Fibroblast of skin of scalp (primary cell): ENCODE measurements around the gene ADAMTS9. TPM values are rescaled to one million over a fixed set of nuclear protein-coding genes. Genes with fewer than 3 reads are reported as not detected.
A peak's percentile ranks its signal among the peaks of the same experiment; 100 is the strongest.

Experiments used
- DNase-seq: peaks from one replicate; pipeline ENCODE4 v3.0.0-alpha.2; 2013
- polyA plus RNA-seq, 2 experiments: library from polyadenylated mRNA; unstranded; fragments of 120-200 nt; gene quantifications; one replicate each; pipeline ENCODE4 v1.2.1, GENCODE V29; 2013; ENCODE audit not compliant: insufficient read length in 2 of 2

The ADAMTS9 gene
- 3.4 TPM for polyA plus RNA-seq (2013, experiment 1 of 2; ENCODE audit: insufficient read length)
- polyA plus RNA-seq (2013, experiment 2 of 2; ENCODE audit: insufficient read length), result 6.9 TPM

GRCh38 chr3:64687781-64688604, at the start of gene ADAMTS9:
Gene ADAMTS9, minus strand, starts transcription at chr3:64688000. Its CDS starts 343 bp downstream, at chr3:64687657.
- DNase-seq, result peak; percentile 83

DNA sequence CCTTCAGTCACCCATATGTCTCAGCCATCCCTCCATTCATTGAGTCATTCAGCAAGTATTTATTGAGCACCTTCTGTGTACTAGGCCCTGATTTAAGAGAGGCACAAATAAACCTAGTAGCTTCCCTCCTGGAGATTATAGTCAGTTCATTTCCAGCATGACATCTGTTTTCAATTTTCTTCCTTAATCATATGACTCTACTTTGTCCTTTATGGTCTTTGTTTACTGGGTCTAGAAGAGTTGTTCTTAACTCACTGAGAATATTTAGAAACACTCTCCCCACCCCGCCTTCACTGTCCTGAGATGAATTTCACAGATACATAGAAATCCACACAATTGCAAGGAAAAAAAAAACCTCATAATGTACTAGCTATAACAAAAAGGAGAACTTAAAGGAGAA, 44.8 kb upstream of the ADAMTS9 start:
- peak; percentile 35 for DNase-seq

DNA sequence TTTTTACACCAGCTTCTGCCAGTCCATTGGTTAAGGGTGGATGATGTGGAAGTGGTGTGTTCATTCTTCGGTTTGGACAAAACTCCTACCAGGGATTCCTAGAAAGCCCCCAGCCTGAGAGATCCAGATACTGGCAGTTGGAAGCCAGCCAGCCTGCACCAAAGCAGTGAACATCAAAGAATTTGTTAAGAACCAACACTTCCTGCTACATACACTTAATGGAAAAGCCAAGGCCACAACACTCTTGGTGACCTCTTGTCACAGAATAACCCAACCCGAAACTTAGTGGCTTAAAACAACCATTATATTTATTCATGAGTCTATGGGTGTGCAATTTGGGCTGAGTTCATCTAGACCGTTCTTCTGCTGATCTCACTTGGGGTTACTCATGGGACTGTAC, 42.9 kb upstream of the ADAMTS9 start:
- DNase-seq, result no peak

DNA sequence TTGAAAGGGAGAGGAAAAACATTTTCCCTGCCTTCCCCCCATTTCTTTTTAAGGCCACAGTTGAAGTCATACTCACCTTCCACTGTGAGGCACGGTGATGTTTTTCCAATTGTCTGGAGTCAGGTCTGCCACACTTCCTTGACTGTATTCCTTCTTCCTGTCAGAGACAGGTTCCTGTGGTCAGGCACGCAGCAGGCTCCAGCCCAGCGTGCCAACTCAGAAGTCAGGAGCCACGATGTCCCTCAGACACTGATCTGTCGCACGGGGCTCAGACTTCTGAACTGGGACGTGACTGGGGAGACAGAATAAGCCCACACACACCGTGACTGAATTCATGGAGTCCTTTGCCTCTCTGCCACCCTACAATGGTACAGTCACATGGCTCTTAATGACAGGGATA, 41.2 kb upstream of the ADAMTS9 start:
- no peak for DNase-seq

GRCh38 chr3:64728428-64728827, 40.6 kb upstream of the ADAMTS9 start:
- no peak for DNase-seq

GRCh38 chr3:64726414-64727090, 38.8 kb upstream of the ADAMTS9 start:
- DNase-seq, result no peak

DNA sequence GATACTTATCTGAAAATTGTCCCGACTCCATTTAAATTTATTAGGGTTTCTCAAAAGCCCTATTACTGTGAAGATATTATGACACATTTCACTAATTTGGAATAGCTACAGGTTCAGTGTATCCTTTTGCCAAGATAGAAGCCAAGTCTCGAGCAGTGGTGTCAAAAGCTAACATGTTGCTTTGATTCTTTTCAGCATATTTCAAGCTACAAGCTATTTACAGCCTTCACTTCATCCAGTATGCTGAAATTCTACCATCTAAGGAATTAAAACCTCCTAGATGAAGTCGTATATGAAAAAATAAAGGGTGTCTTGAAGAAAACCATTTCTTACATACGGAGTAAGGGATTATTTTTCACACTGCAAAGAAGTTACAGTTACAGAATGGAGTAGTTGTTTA, 31.2 kb upstream of the ADAMTS9 start:
- DNase-seq, result no peak

DNA sequence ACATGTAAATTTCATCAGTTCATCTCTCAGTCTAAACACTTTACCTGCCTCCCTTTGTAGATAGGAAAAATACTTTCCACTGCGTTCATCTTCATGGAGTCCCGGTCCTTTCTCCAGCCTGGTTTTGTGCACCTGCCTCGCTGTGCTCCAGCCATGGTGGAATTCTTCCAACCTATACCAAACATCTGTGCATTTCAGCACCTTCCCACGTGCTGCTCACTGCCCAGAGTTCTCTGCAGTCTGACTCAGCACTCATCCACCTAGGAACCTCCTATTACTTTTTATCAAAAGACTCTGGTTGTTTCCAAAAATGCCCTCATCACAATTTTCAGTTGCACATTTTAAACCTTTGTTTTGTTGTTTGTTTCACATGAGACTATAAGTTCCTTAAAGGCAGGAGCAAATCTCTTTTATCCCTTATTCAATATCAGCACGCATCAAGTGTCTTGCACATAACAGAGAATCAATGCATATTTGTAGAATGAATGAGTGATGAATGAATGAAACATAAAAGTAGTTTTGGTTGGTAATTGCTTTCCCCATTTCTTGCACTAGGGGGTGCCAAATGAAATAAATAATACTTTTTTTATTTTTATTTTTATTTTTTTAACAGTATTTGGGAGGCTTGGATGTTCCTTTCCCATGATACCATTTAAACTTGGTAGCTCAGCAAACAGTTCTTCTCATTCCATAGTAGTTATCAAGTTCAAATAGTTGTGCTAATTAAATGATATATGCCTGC, 30.2 kb upstream of the ADAMTS9 start:
- DNase-seq, result no peak

DNA sequence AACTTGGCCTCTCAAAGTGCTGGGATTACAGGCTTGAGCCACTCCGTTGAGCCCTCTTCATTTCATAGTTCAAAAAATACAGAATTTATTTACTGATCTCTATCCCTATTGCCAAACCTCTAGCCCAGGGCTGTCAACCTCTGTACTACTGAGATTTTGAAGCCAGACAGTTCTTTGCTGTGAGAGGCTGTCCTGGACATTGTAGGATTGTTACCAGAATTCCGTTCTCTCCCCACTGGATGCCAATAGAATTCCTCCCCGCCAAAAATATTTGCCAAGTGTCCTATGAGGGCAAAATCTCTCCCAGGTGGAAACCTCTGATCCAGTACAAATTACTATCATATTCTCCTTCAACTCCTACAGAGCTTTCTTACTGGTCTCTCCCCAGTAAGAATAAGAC, 29.6 kb upstream of the ADAMTS9 start:
- DNase-seq, result no peak

DNA sequence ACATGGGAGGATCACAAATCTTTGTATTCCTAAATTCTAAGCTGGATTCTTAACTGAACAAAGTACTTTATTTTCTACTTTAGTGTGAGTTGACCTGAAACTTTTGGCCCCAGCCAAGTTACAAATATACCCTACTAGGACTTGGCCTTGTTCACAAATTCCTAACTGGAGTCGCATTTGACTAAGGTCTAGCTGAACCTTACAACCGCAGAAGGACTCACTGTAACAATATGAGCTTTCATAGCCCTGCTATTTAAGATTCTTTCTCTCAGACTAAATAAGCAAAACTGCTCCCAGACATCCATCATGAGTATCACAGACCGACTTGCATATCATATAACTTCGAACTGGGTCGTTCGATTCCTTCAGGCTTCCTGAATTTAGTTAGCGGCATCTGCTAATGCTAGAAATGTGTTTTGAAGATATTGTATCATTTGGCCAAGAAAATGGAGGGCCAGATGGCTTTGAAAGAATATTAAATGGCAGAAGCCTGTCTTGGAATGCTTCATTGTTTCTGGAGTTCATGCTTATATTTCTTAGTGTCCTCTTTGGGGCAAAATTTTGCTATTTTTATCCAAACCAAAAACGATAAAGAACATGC, 28.4 kb upstream of the ADAMTS9 start:
- DNase-seq, result no peak

DNA sequence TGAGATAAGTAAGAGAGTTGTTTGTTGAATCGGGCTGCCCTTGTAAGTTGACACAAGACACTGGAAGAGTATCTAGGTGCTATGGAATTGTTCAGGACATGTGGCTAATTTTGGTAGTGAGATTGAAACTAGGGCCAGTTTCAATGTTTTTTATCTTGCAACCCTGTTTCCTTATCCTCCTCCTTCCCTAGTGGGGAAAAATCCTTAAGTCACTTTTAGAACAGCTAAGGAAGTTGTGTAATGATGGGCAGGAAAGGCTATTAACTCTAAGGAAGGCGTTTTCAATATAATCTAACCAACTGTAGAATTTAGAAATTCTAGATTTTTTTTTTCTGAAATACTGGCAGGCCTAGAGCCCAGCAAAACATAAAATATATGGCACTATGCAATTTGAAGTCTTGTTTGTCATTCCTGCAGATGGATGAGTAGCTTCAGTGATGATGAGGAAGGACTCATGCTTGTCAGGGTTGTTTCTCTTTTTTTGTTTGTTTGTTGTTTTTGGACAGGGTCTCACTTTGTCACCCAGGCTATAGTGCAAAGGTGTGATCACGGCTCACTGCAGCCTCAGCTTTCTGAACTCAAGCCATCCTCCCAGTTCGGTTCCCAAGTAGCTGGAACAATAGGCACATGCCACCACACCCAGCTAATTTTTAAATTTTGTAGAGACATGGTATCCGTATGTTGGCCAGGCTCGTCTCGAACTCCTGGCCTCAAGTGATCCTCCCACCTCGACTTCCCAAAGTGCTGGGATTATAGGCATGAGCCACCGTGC, 27.6 kb upstream of the ADAMTS9 start:
- no peak for DNase-seq

GRCh38 chr3:64708456-64708855, 20.7 kb upstream of the ADAMTS9 start:
- DNase-seq, result no peak

DNA sequence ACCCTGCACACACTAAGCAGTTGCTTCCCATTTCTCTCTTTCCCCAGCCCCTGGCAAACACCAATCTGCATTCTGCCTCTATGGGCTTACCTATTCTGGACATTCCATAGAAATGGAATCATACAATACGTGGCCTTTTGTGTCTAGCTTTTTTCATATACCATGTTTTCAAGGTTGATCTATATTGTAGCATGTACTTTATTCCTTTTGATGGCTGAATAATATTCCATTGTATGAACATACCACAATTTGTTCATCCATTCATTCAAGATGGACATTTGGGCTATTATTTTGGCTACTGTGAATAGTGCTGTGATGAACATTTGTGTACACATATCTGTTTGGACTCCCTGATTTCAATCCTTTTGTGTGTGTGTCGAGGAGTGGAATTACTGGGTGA, 18.1 kb upstream of the ADAMTS9 start:
- no peak for DNase-seq

DNA sequence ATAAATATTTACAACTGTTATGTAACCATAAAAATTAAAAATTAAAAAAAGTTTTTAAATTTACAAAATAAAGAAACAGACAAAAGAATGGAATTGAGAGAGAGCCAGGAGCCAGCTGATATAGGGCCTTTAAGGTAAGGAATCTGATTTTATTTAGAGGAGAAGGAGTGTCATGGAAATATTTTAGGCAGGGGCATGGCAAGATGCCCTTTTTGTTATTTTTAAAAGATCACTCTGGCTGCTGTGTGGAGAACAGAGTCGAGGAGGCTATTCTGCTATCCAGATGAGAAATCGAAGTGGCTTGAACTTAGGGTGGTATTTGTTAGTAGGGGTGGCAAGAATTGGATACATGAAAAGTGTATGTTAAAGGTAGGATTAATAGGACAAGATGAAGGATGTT, 9.1 kb upstream of the ADAMTS9 start:
- DNase-seq, result no peak

GRCh38 chr3:64694114-64694513, 6.3 kb upstream of the ADAMTS9 start:
- no peak for DNase-seq

GRCh38 chr3:64693031-64693430, 5.2 kb upstream of the ADAMTS9 start:
- DNase-seq, result no peak

DNA sequence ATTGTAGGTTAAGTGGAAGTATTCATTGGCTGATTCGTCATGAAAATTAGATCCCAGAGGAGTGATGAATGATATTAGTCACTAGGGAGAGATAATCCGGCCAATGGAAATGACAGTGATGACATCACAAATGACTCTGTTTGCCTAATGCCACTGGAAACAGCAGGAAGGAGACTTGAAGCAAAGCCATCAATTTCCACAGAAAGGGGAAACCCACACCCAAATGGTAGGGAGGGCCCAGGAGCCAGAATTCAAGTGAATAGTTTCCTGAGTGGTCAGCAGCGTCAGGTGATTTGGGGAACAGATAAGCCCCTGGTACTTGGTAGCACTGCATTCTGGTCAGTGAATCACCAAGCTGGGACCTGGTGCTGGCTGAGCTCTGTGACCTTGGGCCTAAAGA, 3.3 kb upstream of the ADAMTS9 start:
- peak; percentile 13 for DNase-seq

GRCh38 chr3:64687086-64687780, 567 bp downstream of the ADAMTS9 start:
- DNase-seq, result no peak

- peak; percentile 68 for DNase-seq
Observed at GRCh38 chr3:64686446-64686908, 1.3 kb downstream of the ADAMTS9 start.

DNA sequence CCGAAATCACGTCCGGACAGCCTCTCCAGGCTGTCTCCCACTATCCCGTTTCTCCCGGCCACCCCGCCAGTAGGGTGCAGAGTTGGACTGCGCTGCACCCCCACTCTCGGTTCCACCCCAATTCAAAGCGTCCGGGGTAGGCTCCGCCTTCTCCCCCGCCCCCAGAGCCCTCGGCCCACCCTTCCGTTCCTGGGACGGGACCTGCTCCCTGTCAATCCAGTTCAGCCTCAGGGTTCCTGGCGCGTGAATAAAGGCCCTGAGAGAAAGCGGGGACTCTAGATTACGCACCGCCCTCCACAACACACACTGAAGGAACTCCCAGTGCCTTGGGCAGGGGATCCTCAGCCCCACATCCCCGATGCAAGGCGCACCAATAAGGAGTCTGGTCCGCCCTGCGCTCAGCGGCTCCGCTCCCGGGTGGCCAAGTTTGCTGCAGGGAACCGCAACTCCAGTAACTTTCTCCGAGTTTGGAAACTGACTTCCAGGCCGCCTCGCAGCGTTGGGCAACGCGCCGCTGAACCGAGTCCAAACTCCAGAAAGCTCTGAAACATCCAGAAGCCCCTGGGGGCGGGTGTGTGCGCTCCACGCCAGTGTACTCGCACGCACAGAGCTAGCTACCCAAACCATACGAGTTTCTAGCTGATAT, 1.9 kb downstream of the ADAMTS9 start:
- DNase-seq, result peak; percentile 96

GRCh38 chr3:64685331-64685799, 2.4 kb downstream of the ADAMTS9 start:
- peak; percentile 57 for DNase-seq
